ENCODE results near the gene TSC1. TPM values are rescaled to one million over a fixed set of nuclear protein-coding genes. Genes with fewer than 3 reads are reported as not detected.

The TSC1 gene
- total and polyA plus RNA-seq, 4 donors = 43.6 to 48.8 (median 47.3) TPM

- no peak overlapping the region for H3K27ac ChIP-seq (ENCODE audit: low read depth, low read length)
- WGBS (ENCODE audit: insufficient coverage) = 97% methylated on average over 2 of the region's 5 CpGs
- no peak overlapping the region for H3K4me3 ChIP-seq (ENCODE audit: low read depth, low read length)
- DNase-seq (ENCODE audit: low read depth in 4 of 6, low spot score in 6 of 6) = no peak
- H3K4me1 ChIP-seq (ENCODE audit: control insufficient read depth, insufficient read depth, low read length) = peaks cover 5% of the 10 kb centered on the region
- H3K27me3 ChIP-seq (ENCODE audit: control insufficient read depth, insufficient read depth, low read length) = no peaks in the 10 kb centered on the region
- peaks cover 8% of the 10 kb centered on the region for H3K36me3 ChIP-seq (ENCODE audit: control insufficient read depth, insufficient read depth, low read length)
- no peaks in the 10 kb centered on the region for H3K9me3 ChIP-seq (ENCODE audit: control insufficient read depth, insufficient read depth, low read length)
Measured at GRCh38 chr9:132842124-132843044, 102.0 kb downstream of the TSC1 start.

Small RNA genes within 50 kb of the gene (small RNA-seq; reads per million reads assigned to genes)
- not detected for gene AL593851.1 (ENCODE audit: low replicate concordance)
- gene MIR548AW (ENCODE audit: low replicate concordance) = 0.24 reads per million, percentile 16 among the genes with 10 or more reads in this experiment
- not detected for gene RNU7-21P (ENCODE audit: low replicate concordance)

Other genes with a start within 250 kb of the TSC1 start
- 1 to 10 TPM; 2.3 to 5.3 TPM for gene AK8, start 66.3 kb downstream of the TSC1 start, total RNA-seq
- 1 to 10 TPM; 3.5 to 4.4 TPM for gene AK8, start 66.3 kb downstream of the TSC1 start, polyA plus RNA-seq (ENCODE audit: insufficient read length in 2 of 2)
- gene SPACA9, start 65.7 kb downstream of the TSC1 start, total RNA-seq = 10 to 100 TPM in 1 of 2 donors, 1 to 10 TPM in 1; 3.4 to 10.1 TPM
- gene SPACA9, start 65.7 kb downstream of the TSC1 start, polyA plus RNA-seq (ENCODE audit: insufficient read length in 2 of 2) = 10 to 100 TPM; 13.9 to 15.1 TPM
- gene GFI1B, start 34.1 kb upstream of the TSC1 start, total RNA-seq = 1 to 10 TPM in 1 of 2 donors, under 1 TPM in 1; 0.50 to 1.1 TPM
- gene GFI1B, start 34.1 kb upstream of the TSC1 start, polyA plus RNA-seq (ENCODE audit: insufficient read length in 2 of 2) = under 1 TPM; 0.30 to 0.42 TPM
- gene GTF3C5, start 86.4 kb upstream of the TSC1 start, total RNA-seq = 10 to 100 TPM; 26.5 to 57.5 TPM
- gene GTF3C5, start 86.4 kb upstream of the TSC1 start, polyA plus RNA-seq (ENCODE audit: insufficient read length in 2 of 2) = 10 to 100 TPM; 66.7 to 75.8 TPM
- gene CEL, start 117.4 kb upstream of the TSC1 start, total RNA-seq = 1 to 10 TPM in 1 of 2 donors, under 1 TPM in 1; 0.30 to 1.2 TPM
- 1 to 10 TPM; 2.3 to 3.5 TPM for gene CEL, start 117.4 kb upstream of the TSC1 start, polyA plus RNA-seq (ENCODE audit: insufficient read length in 2 of 2)
- 10 to 100 TPM; 67.4 to 78.6 TPM for gene RALGDS, start 176.6 kb upstream of the TSC1 start, total RNA-seq
- 100 to 1,000 TPM; 120 to 134 TPM for gene RALGDS, start 176.6 kb upstream of the TSC1 start, polyA plus RNA-seq (ENCODE audit: insufficient read length in 2 of 2)
- gene GBGT1, start 219.3 kb upstream of the TSC1 start, total RNA-seq = 1 to 10 TPM; 3.9 to 6.4 TPM
- gene GBGT1, start 219.3 kb upstream of the TSC1 start, polyA plus RNA-seq (ENCODE audit: insufficient read length in 2 of 2) = 1 to 10 TPM; 5.5 to 8.6 TPM

Data from spinal cord (tissue), 10 donors.